NCI-H2227 (cell line): ENCODE measurements around the gene CLDND2.

ENCODE experiments used
- DNase-seq: peaks from one replicate; lab custom pipeline; 2025; ENCODE audit not compliant: unreplicated experiment; lab: John Stamatoyannopoulos, UW

The CLDND2 gene

GRCh38 chr19:51382004-51382403, 13.2 kb upstream of the CLDND2 start:
- DNase-seq = no peak

- DNase-seq = no peak
Measured at GRCh38 chr19:51380379-51380778, 11.6 kb upstream of the CLDND2 start.

DNA sequence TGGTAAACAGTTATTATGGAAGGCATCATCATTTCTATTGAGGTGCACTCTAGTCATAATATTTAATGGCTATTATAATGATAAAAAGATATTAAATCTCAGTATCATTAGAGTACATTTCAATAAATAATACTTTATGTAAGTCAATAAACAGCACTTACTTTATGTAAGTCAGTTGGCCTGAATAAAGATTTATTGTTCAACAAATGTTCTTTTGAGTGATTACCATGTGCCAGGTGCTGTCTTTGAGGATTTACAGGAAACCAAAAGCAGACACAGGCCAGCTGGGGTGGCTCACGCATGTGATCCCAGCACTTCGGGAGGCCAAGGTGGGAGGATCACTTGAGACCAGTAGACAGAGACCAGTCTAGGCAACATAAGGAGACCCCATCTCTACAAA, 8.6 kb upstream of the CLDND2 start:
- no peak for DNase-seq

DNA sequence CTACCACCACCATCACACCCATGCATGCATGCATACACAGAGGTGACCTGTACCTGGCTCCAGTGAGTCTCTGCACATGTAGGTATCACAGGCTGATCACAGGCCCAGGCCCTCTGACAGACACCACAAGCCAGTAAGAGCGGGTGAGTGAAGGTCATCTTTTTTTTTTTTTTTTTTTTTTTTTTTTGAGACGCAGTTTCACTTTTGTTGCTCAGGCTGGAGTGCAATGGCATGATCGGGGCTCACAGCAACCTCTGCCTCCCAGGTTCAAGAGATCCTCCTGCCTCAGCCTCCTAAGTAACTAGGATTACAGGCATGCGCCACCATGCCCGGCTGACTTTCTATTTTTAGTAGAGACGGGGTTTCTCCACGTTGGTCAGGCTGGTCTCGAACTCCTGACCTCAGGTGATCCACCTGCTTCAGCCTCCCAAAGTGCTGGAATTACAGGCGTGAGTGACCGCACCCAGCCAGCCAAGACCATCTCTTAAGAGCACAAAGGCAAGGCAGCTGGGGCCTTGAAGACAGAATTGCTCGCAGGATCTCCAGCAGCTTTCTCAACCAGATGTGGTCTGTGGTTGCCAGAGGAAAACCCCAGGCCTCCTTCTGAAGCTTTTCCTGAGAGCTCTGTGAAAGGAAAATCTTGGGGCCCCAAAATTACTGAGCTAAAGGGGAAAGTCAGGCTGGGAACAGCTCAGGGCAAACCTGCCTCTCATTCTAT, 6.9 kb upstream of the CLDND2 start:
- DNase-seq = no peak

- DNase-seq = no peak
Measured at GRCh38 chr19:51372649-51373504, 4.1 kb upstream of the CLDND2 start, which contains the start of gene NKG7. TSS of gene NKG7 (minus strand) at chr19:51372654. CDS start at chr19:51372535, 119 bp downstream.

DNA sequence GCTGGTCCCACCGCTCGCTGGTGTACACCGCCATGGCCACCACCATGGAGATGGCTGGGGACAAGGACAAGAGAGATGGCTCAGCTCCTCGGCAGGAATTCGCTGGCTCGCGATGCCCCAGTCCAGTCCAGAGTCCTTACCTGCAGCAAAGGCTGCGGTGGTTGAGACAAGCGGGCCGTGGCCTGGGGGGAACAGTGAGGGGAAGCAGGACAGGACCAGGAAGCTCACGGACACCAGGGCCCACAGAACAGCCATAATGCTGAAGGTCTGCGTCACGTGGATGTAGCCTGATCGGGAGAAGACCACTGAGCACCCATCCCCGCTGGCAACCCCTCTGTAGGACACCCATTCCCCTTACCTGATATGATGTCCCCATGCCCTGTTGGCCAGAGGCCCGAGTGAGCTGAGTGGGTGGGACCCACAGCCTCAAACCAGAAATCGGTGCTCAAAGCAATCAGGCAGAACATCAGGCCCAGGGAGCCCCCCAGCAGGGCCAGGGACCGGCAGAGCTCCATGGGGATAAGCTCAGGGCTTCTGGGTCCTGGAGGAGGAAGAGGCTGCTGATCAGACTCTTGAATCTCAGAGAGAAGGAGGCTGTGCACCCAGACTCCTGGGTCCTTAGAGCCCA, 3.3 kb upstream of the CLDND2 start:
- DNase-seq = no peak

DNA sequence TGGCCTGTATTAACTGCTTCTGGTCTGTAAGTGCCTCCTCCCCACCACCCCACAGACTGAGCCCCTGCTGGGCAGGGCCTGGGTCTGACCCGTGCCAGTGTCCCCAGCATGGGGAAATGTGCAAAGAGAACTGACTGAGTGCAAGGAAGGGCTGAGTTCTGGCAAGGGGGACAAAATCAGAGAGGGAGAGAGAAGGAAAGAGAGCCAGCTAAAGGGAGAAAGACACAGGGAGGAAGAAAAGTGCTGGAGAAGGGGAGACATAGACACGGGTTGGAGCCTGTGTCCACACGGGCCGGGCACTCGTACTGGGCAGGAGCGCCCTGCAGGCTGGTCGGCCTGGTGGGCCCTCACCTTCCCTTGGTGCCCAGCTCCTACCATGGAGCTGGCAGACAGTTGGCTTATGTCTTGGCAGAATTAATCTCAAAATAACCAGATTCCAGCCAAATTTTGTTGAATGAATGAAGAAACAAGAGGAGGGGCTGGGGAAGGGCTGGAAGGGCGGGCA, 2.4 kb upstream of the CLDND2 start:
- DNase-seq = no peak

DNA sequence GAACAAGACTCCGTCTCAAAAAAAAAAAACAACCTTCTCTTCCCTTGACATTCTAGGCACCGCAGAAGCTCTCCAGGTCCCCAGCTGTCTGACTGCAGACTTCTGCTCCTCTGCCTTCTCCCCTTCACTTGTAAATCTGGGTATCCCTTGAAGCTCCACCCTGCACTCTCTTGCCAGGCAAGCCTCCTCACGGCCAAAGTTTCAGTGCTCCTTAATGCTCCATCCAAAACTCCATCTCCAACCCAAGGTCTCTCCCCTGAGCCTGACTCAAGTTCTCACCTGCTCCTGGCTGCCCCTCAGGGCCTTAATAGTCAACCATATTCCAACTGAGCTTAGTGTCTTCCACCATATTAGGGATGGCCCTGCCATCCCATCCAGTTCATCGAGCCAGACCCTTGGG, 1.4 kb upstream of the CLDND2 start:
- DNase-seq = no peak

DNA sequence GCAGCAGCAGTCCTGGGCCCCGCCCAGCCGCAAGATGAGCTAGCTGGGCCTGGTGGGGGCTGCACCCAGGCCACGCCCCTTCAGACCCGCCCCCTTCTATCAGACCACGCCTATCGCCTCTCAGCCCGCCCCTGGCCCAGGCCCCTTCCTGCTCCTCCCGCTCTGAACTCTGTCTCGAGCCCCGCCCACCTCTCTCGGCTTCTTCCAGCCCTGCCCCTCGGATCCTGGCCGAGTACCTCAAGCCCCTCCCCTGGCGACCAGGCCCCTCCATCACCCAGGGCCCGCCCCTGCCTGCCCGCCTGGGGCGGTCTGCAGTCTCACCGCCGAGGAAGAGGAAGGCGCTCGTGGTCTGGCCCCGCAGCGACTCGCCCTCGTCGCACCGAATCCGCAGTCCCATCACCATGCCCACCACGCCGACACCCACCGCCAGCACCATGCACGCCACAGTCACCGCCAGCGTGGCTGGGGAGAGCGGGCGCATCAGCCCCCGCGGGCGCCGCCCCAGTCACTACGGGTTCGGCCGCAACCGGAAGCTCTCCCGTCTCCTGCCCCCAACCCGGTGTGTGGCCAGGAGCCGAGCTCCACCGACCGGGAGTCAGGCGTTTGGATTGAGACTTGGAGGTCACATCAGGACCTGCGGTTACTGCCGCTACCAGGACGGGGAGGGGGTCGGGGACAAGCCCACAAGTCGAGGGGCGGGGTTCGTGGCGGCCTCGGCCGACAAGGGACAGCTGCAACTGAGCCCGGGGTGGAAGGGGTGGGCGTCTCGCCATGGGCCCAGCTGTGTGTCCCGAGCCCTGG, 1.0 kb downstream of the CLDND2 start:
- DNase-seq = peak; percentile 96

GRCh38 chr19:51367255-51367564, 1.6 kb downstream of the CLDND2 start:
- no peak for DNase-seq

GRCh38 chr19:51366389-51367254, 2.2 kb downstream of the CLDND2 start:
- DNase-seq = peak; percentile 94

DNA sequence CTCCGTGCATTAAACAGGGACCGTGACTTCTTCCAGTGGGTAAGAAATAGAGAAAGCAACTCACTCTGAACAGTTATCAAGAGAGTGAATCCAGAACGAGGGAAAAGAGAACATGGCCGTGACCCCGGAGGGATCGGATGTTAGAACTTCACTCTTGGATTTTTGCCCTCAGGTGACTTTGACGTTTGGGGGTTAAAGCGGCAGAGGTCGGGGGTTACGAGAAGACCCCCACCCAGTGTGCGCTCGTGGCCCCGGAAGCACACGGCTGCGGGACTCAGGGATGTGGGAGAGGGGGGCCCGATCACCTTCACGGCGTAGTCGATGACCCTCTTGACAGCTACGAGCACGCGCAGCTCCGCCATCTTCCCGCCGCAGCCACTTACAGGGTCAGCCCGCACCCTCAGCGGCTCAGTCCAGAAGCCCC, 2.8 kb downstream of the CLDND2 start, which contains the start of gene ETFB:
ETFB (minus strand) TSS at position 424 of the 424 bp plus-strand sequence; CDS start at position 362, 62 bp downstream.
- no peak for DNase-seq

GRCh38 chr19:51365211-51365964, 3.4 kb downstream of the CLDND2 start:
- peak; percentile 1 for DNase-seq

- DNase-seq = no peak
Measured at GRCh38 chr19:51364200-51365106, 4.3 kb downstream of the CLDND2 start.

- no peak for DNase-seq
Measured at GRCh38 chr19:51361239-51361638, 7.6 kb downstream of the CLDND2 start.

GRCh38 chr19:51359294-51359693, 9.5 kb downstream of the CLDND2 start:
- DNase-seq = no peak

- no peak for DNase-seq
Measured at GRCh38 chr19:51357952-51358351, 10.9 kb downstream of the CLDND2 start.

DNA sequence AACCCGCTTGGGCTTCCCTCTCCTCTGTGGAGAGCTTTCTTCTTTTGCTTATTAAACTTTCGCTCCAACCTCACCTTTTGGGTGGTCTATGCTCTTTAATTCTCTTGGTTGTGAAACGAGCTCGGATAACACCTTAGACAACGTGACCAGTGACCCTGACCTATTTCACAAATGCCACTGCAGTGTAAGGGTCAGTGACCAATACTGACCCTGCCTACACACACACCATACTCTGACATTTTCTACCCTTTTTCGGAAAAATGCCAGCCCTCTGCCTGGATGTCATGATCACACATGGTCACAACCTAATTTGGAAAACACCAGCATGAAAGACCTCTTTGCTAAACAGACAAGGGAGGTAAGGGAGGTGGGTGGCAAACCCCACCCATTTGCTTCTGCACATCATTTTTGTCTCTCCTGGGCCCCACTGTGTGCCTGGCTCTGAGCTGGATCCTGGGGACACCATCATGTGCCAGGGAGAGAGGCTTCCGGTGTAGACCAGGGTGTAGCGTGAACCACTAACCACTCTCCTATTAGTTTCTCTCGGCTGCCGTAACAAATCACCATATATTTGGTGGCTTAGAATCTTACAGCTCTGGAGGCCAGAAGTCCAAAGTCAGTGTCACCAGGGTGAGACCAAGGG, 12.5 kb downstream of the CLDND2 start:
- no peak for DNase-seq
